Measurements from ENCODE around the gene CLDN14.

DNA sequence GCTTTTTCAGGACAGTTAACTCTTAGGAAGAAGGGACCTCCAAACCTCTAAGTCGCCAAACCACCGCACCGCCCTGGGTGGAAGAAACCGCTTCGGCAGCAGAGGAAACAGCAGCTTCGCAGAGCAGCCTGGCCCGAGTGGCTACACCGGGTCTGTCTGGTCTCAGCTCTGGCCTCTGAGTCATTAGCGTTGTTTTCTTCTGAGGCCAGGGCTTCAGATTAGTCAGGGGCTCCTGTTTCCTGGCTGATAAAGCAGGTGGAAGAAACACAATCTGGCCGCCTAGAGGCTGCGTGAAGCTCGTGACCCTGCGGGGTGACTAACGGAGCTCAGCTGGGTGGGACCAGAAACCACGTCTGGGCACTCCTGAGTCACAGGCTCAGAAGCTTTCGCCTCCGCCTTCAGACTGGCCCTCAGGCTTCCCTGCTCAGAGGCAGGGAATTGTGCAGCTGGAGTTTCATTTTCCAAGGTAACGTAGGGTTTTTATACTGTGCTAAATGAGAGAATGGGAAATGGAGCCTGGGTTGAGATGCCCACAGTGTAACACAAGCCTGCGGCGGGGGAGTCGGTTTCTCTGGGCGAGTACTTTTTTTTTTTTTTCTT lies 49.9 kb downstream of the CLDN14 start:
- TF ChIP-seq, protein P1, sequence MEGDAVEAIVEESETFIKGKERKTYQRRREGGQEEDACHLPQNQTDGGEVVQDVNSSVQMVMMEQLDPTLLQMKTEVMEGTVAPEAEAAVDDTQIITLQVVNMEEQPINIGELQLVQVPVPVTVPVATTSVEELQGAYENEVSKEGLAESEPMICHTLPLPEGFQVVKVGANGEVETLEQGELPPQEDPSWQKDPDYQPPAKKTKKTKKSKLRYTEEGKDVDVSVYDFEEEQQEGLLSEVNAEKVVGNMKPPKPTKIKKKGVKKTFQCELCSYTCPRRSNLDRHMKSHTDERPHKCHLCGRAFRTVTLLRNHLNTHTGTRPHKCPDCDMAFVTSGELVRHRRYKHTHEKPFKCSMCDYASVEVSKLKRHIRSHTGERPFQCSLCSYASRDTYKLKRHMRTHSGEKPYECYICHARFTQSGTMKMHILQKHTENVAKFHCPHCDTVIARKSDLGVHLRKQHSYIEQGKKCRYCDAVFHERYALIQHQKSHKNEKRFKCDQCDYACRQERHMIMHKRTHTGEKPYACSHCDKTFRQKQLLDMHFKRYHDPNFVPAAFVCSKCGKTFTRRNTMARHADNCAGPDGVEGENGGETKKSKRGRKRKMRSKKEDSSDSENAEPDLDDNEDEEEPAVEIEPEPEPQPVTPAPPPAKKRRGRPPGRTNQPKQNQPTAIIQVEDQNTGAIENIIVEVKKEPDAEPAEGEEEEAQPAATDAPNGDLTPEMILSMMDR (IDR thresholded peaks at IDR 0.05; ENCODE audit: low read depth, low read length) = no peak
- TF ChIP-seq, protein P2, sequence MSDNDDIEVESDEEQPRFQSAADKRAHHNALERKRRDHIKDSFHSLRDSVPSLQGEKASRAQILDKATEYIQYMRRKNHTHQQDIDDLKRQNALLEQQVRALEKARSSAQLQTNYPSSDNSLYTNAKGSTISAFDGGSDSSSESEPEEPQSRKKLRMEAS (IDR thresholded peaks at IDR 0.05; ENCODE audit: low read depth, low read length) = peak; percentile 82
- peak; percentile 53; the same call in 1 of the 2 replicates for TF ChIP-seq MYC (IDR thresholded peaks at IDR 0.05; ENCODE audit: low read depth, low read length)

Measured in NB4 (cell line).